BLaER1 (cell line): ENCODE data around the gene RAMACL.

Experiments
- H3K27ac ChIP-seq: shearing (Covaris generic); formaldehyde crosslinking; 2 replicates; pipeline ENCODE4 v1.8.1; 2022
- H3K27me3 ChIP-seq: shearing (Covaris generic); formaldehyde crosslinking; 2 replicates; pipeline ENCODE4 v1.8.1; 2022
- H3K36me3 ChIP-seq: shearing (Covaris generic); formaldehyde crosslinking; 2 replicates; pipeline ENCODE4 v1.8.1; 2022
- H3K4me1 ChIP-seq: shearing (Covaris generic); formaldehyde crosslinking; 2 replicates; pipeline ENCODE4 v1.8.1; 2022
- H3K4me2 ChIP-seq: shearing (Covaris generic); formaldehyde crosslinking; 2 replicates; pipeline ENCODE4 v1.8.1; 2022
- H3K4me3 ChIP-seq: shearing (Covaris generic); formaldehyde crosslinking; 2 replicates; pipeline ENCODE4 v1.8.1; 2022
- H3K9ac ChIP-seq: shearing (Covaris generic); formaldehyde crosslinking; 2 replicates; pipeline ENCODE4 v1.8.1; 2022
- H3K9me3 ChIP-seq: shearing (Covaris generic); formaldehyde crosslinking; 2 replicates; pipeline ENCODE4 v1.8.1; 2022
- H4K20me1 ChIP-seq: shearing (Covaris generic); formaldehyde crosslinking; 2 replicates; pipeline ENCODE4 v1.8.1; 2022
- Cebpa-rat ChIP-seq: shearing (Covaris generic); IDR thresholded peaks from 2 replicates; pipeline ENCODE4 v1.8.1; 2022

The RAMACL gene

DNA sequence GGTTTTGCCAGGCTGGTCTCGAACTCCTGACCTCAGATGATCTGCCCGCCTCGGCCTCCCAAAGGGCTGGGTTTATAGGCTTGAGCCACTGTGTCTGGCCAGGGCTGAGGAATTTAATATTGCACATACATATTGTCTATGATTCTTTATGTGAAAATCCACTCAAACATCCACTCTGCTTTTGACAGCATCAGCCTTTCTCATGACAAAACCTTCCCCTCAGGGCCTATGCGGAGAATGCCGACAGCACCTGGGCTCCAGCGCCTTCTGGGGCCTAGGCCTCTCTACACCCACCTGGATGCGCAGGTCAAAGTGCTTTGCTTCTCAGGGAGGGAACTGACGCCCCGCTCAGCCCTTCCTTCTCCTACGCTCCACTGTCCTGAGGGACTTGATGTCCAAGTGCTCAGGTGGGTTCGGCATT is 5.4 kb downstream of the RAMACL start:
- no peaks in the 10 kb centered on the region for H3K36me3 ChIP-seq
- H3K9ac ChIP-seq: no peak overlapping the region
- no peak overlapping the region for H3K4me2 ChIP-seq
- H4K20me1 ChIP-seq: no peaks in the 10 kb centered on the region
- no peak for TF ChIP-seq Cebpa-rat
- H3K4me1 ChIP-seq: 0 out of 2 replicates have a peak, but pooled peaks cover 4% of the 10 kb centered on the region
- no peak overlapping the region for H3K27ac ChIP-seq
- no peaks in the 10 kb centered on the region for H3K27me3 ChIP-seq
- H3K9me3 ChIP-seq: peaks cover 20% of the 10 kb centered on the region
- no peak overlapping the region for H3K4me3 ChIP-seq

GRCh38 chr6:166580076-166581050 is 6.1 kb downstream of the RAMACL start:
- H3K4me2 ChIP-seq: no peak overlapping the region
- H3K9ac ChIP-seq: no peak overlapping the region
- TF ChIP-seq Cebpa-rat: no peak
- peaks cover 24% of the 10 kb centered on the region for H3K9me3 ChIP-seq
- 0 out of 2 replicates have a peak, but pooled peaks cover 4% of the 10 kb centered on the region for H3K4me1 ChIP-seq
- H4K20me1 ChIP-seq: no peaks in the 10 kb centered on the region
- no peaks in the 10 kb centered on the region for H3K36me3 ChIP-seq
- H3K27me3 ChIP-seq: no peaks in the 10 kb centered on the region
- H3K27ac ChIP-seq: no peak overlapping the region
- H3K4me3 ChIP-seq: no peak overlapping the region

DNA sequence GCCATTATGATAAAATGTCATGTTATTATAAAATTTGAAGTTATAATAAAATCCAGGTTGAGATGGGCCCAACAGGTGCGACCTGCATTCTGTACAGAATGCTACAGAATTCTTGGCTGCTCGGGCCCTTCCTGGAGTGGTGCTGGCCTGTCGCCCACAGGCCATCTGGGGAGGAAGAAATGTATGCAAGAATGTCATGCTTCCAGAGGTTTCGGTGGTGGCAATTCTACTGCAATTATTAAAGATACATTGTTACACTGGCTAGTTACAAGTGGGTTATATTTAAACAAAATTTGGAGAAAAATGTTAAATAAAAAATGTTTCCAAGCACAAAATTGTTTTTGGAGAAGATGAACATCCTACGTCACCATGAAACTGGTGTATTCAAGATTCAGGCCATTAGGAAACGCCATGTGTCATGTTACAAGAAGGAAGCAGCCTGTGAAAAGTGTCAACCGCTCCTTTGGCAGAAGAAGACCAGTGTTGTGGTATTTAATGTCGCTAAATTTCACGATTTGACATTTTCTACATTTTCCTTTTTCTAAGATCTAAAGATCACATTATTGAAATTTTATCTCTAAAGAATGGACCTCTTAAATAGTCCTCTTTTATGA is 7.1 kb downstream of the RAMACL start:
- Histone ChIP-seq H4K20me1 (no peaks in the 10 kb centered on the region), H3K4me3 (no peak overlapping the region), H3K9ac (no peak overlapping the region), H3K36me3 (no peaks in the 10 kb centered on the region), H3K4me2 (no peak overlapping the region), H3K4me1 (0 out of 2 replicates have a peak, but pooled peaks cover 4% of the 10 kb centered on the region), H3K9me3 (peaks cover 24% of the 10 kb centered on the region), H3K27me3 (no peaks in the 10 kb centered on the region), H3K27ac (no peak overlapping the region)
- no peak for TF ChIP-seq Cebpa-rat

DNA sequence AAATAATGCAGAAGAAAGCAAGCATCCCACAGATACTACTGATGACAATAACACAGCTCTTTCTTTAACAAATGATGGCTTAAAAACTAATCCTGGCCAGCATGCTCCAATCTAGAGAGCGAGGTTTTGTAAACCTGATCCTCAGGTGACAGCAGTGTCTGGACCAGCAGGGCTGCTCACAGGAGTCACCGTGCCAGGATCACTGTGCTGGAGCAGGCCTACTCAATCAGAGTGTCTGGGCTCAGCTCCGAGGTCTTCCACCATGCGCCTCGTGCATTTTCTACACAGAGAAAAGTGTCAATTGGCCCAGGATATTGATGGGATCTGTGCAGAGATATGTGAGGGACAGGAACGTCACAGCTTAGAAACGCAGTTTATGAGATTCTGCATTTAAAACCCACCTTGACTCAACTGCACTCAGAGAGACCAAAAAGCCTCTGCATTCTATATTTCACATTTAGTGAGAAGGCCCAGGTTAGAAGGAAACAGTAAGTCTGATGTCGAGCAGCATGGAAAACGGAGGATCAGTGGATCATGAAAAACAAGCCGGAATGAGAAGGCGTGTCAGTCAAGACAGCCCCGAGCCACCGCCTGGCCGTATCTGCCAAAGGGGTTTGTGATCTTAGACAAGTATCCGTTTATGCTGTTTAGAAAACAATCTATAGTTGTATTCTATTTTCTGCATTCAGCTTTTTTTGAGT is 7.8 kb downstream of the RAMACL start:
- Histone ChIP-seq H3K4me1 (peaks cover 4% of the 10 kb centered on the region), H3K27ac (no peak overlapping the region)
- no peak for TF ChIP-seq Cebpa-rat

DNA sequence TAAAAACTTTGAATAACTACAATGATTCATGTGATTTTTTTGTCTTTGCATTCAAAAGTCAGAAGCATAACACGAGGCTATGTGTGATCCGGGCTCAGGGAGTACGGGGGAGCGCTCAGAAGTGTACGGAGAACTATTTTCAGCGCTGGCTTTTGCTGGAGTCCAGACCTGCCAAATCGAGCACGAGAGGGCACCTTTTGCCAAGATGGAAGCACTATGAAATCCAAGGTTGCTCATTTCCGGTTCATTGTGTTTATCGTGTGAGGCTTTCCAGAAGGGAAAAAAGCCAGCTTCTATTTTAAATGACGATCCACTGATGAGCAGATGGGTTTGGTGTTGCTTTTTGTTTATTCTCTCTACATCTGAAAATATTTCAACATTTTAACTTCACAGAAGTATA is 11.3 kb downstream of the RAMACL start:
- TF ChIP-seq Cebpa-rat: no peak
- Histone ChIP-seq H4K20me1 (0 out of 2 replicates have a peak, but pooled peaks cover 9% of the 10 kb centered on the region), H3K9me3 (peaks cover 24% of the 10 kb centered on the region), H3K9ac (no peak overlapping the region), H3K27ac (no peak overlapping the region), H3K4me1 (peaks cover 30% of the 10 kb centered on the region), H3K4me3 (no peak overlapping the region), H3K36me3 (no peaks in the 10 kb centered on the region), H3K27me3 (no peaks in the 10 kb centered on the region), H3K4me2 (no peak overlapping the region)

More for the DNA sequence above, 7.8 kb downstream of the RAMACL start:
- H3K27me3 ChIP-seq: no peaks in the 10 kb centered on the region
- no peaks in the 10 kb centered on the region for H3K36me3 ChIP-seq
- no peaks in the 10 kb centered on the region for H4K20me1 ChIP-seq
- no peak overlapping the region for H3K4me2 ChIP-seq
- no peak overlapping the region for H3K4me3 ChIP-seq
- H3K9ac ChIP-seq: no peak overlapping the region
- peaks cover 24% of the 10 kb centered on the region for H3K9me3 ChIP-seq

- H3K9me3 ChIP-seq: peaks cover 24% of the 10 kb centered on the region
- H3K4me3 ChIP-seq: no peak overlapping the region
- H3K4me1 ChIP-seq: peaks cover 30% of the 10 kb centered on the region
- no peaks in the 10 kb centered on the region for H3K36me3 ChIP-seq
- H3K4me2 ChIP-seq: peak overlapping the region; percentile 69
- H3K9ac ChIP-seq: no peak overlapping the region
- H4K20me1 ChIP-seq: 0 out of 2 replicates have a peak, but pooled peaks cover 9% of the 10 kb centered on the region
- no peak overlapping the region for H3K27ac ChIP-seq
- TF ChIP-seq Cebpa-rat: no peak
- no peaks in the 10 kb centered on the region for H3K27me3 ChIP-seq
Measured at GRCh38 chr6:166573511-166574216, 12.8 kb downstream of the RAMACL start.

- peak overlapping the region; percentile 41; the same call in 1 of the 2 replicates for H3K9ac ChIP-seq
- H3K4me2 ChIP-seq: peak overlapping the region; percentile 69
- peaks cover 18% of the 10 kb centered on the region for H3K9me3 ChIP-seq
- H4K20me1 ChIP-seq: 0 out of 2 replicates have a peak, but pooled peaks cover 9% of the 10 kb centered on the region
- H3K36me3 ChIP-seq: no peaks in the 10 kb centered on the region
- H3K27ac ChIP-seq: no peak overlapping the region
- H3K27me3 ChIP-seq: no peaks in the 10 kb centered on the region
- no peak overlapping the region for H3K4me3 ChIP-seq
- TF ChIP-seq Cebpa-rat: no peak
- peaks cover 30% of the 10 kb centered on the region for H3K4me1 ChIP-seq
Measured at GRCh38 chr6:166572370-166573261, 13.9 kb downstream of the RAMACL start.

- peaks cover 4% of the 10 kb centered on the region for H3K9me3 ChIP-seq
- H4K20me1 ChIP-seq: 0 out of 2 replicates have a peak, but pooled peaks cover 9% of the 10 kb centered on the region
- 0 out of 2 replicates have a peak overlapping the region, but pooled peaks have one; percentile 1 for H3K4me2 ChIP-seq
- H3K27me3 ChIP-seq: no peaks in the 10 kb centered on the region
- peaks cover 30% of the 10 kb centered on the region for H3K4me1 ChIP-seq
- H3K9ac ChIP-seq: no peak overlapping the region
- TF ChIP-seq Cebpa-rat: no peak
- no peaks in the 10 kb centered on the region for H3K36me3 ChIP-seq
- H3K4me3 ChIP-seq: no peak overlapping the region
- no peak overlapping the region for H3K27ac ChIP-seq
Measured at GRCh38 chr6:166570929-166571713, 15.4 kb downstream of the RAMACL start.
